Coronary artery (tissue), 2 donors: ENCODE measurements around the gene F10.
A peak's percentile ranks its signal among the peaks of the same experiment; 100 is the strongest.

Experiments
- DNase-seq: peaks from one replicate; pipeline ENCODE4 v3.0.0-alpha.2; 2017; ENCODE audit warnings: low spot score
- H3K27ac ChIP-seq, 2 donors: fragments of 200-600 bp; sonication (generic); one replicate each; pipeline ENCODE4 v1.5.1; 2016 to 2019
- H3K4me3 ChIP-seq: fragments of 200-600 bp; sonication (generic); 2 replicates; pipeline ENCODE4 v1.5.1; 2016; ENCODE audit warnings: mild to moderate bottlenecking, moderate library complexity
- TF ChIP-seq, protein P1 (sequence below): fragments of 200-600 bp; sonication (generic); IDR thresholded peaks from one replicate; pipeline ENCODE4 v1.5.1; 2019; ENCODE audit warnings: antibody characterized with exemption

F10 gene

DNA sequence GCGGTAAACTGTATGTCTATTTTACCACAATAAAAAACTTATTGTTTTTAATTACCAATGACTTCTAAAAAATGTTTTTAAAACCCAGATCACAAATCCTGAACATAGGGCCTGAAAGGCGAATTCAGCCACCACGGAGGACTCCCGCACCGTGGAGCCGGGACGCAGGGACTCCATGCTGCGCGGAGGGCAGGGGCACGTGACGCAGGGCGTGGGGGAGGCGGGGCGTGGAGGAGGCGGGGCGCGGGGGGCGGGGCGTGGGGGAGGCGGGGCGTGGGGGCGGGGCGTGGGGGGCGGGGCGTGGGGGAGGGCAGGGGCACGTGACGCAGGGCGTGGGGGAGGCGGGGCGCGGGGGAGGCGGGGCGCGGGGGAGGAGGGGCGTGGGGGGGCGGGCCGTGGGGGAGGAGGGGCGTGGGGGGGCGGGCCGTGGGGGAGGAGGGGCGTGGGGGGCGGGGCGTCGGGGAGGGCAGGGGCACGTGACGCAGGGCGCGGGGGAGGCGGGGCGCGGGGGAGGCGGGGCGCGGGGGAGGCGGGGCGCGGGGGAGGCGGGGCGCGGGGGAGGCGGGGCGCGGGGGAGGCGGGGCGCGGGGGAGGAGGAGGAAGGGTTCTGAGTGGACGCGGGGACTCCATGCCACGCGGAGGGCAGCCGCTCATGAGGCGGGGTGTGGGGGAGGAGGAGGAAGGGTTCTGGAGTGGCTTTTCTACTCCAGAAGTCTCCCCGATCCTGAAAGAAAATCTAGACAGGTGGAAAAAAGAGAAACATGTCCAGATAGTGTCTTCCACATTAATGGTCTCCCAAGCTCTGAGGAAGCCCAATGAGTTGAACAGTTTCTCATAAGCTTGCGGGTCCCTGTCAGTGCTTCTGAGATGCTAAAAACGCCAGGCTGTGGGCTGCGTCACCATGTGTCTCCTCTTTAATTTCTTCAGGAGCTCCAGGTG lies 31.5 kb downstream of the F10 start:
- DNase-seq = peak; percentile 87
- TF ChIP-seq, protein P1, sequence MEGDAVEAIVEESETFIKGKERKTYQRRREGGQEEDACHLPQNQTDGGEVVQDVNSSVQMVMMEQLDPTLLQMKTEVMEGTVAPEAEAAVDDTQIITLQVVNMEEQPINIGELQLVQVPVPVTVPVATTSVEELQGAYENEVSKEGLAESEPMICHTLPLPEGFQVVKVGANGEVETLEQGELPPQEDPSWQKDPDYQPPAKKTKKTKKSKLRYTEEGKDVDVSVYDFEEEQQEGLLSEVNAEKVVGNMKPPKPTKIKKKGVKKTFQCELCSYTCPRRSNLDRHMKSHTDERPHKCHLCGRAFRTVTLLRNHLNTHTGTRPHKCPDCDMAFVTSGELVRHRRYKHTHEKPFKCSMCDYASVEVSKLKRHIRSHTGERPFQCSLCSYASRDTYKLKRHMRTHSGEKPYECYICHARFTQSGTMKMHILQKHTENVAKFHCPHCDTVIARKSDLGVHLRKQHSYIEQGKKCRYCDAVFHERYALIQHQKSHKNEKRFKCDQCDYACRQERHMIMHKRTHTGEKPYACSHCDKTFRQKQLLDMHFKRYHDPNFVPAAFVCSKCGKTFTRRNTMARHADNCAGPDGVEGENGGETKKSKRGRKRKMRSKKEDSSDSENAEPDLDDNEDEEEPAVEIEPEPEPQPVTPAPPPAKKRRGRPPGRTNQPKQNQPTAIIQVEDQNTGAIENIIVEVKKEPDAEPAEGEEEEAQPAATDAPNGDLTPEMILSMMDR = no peak
- H3K4me3 ChIP-seq = peak overlapping the region; percentile 72
- peak overlapping the region; percentile 60 for H3K27ac ChIP-seq

DNA sequence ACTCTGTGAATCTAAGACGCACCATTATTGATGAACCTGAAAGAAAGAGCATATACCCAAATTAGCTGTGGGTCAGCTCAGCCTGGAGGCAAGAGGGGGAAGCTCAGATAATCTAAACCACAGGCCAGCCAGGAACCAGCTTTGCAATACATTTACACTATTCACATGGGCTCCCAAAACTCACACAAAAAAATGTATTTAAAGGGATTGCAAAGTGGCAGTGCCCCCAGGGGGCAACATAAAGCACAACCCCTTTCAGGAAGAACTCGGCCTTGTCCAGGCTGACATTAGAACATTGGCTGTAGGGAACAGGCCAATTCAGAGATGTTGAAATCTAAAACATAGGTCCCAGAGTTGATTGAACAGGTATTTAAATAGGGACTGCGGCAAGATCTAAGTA lies 32.6 kb downstream of the F10 start:
- TF ChIP-seq, protein P1 = no peak
- Histone ChIP-seq H3K27ac (no peak overlapping the region), H3K4me3 (no peak overlapping the region)
- DNase-seq = peak; percentile 70

DNA sequence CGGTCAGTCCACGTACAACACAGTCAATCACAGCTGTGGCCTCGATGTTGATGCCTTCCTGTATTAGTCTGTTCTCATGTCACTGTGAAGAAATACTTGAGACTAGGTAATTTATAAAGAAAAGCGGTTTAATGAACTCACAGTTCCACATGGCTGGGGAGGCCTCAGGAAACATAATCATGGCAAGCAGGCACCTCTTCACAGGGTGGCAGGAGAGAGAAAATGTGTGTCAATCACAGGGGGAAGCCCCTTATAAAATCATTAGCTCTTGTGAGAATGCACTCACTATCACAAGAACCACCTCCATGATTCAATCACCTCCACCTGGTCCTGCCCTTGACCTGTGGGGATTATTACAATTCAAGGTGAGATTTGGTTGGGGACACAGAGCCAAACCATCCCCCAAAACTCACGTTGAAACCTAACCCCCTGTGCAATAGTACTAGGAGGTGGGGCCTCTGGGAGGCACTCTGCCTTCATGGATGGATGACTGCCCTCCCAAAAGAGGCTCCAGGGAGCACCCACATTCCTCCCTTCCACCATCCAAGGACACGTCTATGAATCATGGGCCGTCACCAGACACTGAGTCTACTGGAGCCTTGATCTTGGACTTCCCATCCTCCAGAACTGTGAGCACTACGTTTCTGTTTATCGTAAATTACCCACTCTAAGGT lies 33.5 kb downstream of the F10 start:
- no peak overlapping the region for H3K27ac ChIP-seq
- TF ChIP-seq, protein P1 = no peak
- peak; percentile 29 for DNase-seq
- no peak overlapping the region for H3K4me3 ChIP-seq

DNA sequence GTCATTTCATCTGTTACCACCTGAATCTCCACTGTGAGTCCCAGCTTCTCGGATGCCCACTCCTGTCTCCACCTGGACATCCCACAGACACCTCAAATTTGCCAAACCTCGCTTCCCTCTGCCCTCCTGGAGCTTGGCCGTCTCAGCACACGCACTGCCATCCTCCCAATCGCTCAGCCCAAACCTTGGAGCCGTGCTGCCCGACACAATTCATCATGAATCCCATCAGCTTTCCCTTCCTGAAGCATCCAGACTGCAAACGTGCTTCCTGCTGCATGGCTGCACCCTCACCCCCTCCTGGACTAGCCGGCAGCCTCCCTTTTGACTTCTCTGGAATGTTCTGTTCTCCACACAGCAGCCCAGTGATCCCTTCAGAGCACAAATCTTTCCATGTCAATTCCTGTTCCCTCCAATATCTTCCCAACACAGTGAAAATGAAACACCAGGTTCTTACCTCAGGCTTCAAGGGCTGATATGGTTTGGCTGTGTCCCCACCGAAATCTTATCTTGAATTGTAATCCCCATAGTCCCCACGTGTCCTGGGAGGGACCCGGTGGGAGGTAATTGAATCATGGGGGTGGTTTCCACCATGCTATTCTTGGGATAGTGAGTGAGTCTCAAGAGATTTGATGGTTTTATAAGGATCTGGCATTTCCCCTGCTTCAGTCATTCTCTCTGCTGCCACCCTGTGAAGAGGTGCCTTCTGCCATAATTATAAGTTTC lies 34.8 kb downstream of the F10 start:
- peak; percentile 58 for DNase-seq
- TF ChIP-seq, protein P1 = no peak
- H3K4me3 ChIP-seq = no peak overlapping the region
- H3K27ac ChIP-seq = no peak overlapping the region

DNA sequence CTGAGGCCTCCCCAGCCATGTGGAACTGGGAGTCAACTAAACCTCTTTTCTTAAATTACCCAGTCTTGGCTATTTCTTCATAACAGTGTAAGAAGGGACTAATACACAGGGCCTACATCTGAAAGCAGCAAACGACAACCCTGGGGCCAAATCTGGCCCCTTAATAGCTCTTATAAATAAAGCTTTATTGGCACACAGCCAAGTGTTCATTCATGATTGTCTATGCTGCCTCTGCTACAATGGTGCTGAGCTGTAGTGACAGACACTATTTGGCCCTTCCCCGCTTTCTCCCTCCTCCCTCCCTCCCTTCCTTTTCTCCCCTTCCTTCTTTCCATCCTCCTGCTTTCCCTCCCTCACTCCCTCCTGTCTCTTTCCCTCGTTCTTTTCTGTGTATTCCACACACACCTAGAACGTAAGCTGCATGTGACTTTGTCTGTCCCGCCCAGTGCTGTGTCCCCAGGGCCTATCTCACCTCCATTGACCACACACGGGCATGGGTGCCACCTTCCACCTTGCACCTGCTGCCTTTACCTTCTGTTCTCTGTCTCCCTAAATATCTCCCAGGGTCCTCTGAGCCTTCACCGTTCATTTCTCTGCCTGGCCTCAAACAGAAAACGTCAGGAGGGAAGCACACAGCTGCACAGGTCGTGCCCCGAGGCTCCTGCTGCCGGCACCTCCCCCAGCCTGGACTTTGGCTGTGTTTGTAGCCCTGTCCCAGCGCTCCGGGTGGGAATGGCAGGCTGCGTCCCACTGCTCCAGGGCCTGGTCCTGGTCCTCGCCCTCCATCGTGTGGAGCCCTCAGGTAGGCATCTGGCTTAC lies 35.5 kb downstream of the F10 start, which contains the start of gene PROZ:
Gene PROZ (plus strand): TSS at position 720 of the 819 bp plus-strand sequence. CDS start 13 bp downstream, at position 733.
- DNase-seq = peak; percentile 22

DNA sequence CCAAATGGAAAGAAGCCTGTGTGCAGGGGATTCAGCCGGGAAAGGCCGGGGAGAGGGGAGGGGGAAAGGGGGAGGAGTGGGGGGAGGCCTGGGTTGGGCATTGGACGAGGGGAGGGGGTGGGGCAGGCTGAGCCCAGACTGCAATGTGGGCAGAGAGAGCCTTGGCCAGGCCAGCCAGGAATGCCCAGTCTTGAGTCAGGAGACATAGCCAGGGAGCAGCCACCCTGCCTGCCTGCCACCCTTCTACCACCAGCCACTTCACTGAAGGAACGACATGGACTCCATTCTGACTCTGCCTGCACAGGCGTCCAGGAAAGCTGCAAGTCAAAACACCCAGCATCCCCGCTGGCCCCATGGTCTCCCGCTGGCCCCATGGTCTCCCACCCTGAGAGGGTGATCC lies 36.3 kb downstream of the F10 start:
- DNase-seq = no peak
- Histone ChIP-seq H3K4me3 (no peak overlapping the region), H3K27ac (no peak overlapping the region)
- TF ChIP-seq, protein P1 = no peak

More for the DNA sequence above, 35.5 kb downstream of the F10 start, which contains the start of gene PROZ:
- no peak within 1 kb of the TSS for H3K27ac ChIP-seq
- TF ChIP-seq, protein P1 = no peak
- no peak within 1 kb of the TSS for H3K4me3 ChIP-seq
